ENCODE data around the gene P4HTM.

DNA sequence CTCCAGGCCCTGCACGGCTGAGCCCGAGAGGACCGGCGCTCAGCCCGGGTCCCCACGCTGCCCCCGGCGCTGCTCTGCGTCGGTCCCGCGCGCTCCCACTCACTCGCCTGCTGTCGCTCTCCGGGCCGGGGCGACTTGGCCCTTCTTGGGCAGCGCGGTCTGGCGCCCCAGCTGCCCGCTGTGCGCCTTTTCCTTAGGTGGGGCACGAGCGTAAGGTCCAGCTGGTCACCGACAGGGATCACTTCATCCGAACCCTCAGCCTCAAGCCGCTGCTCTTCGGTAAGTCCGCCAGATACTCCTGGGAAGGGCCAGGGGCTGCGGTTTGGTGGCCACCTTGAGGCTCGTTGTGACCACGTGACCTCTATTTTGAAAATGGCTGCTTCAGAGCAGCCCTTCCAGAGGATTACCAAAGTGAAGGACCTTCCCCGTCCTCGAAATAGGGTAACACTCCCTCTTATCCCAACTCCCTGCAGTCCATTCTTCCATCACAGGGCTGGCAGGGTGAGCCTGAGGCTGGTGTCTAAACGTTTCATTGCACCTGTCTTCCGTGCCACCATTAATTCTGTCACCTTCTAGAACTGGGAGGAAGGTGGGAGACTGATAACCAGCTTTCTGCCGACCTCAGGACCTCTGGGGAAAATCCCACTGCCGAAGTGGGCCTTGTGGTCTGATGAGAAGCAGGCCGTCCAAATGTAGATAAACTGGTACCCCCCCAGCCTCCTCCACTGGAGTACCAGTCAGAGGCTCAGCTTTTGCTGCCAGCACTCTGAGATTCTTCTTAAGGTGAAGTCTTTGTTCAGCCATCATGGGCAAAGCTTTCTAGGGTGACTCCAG, 812 bp downstream of the P4HTM start:
- TF ChIP-seq, protein P1, sequence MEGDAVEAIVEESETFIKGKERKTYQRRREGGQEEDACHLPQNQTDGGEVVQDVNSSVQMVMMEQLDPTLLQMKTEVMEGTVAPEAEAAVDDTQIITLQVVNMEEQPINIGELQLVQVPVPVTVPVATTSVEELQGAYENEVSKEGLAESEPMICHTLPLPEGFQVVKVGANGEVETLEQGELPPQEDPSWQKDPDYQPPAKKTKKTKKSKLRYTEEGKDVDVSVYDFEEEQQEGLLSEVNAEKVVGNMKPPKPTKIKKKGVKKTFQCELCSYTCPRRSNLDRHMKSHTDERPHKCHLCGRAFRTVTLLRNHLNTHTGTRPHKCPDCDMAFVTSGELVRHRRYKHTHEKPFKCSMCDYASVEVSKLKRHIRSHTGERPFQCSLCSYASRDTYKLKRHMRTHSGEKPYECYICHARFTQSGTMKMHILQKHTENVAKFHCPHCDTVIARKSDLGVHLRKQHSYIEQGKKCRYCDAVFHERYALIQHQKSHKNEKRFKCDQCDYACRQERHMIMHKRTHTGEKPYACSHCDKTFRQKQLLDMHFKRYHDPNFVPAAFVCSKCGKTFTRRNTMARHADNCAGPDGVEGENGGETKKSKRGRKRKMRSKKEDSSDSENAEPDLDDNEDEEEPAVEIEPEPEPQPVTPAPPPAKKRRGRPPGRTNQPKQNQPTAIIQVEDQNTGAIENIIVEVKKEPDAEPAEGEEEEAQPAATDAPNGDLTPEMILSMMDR (conservative IDR thresholded peaks at IDR 0.05; ENCODE audit: low read length) = no peak
- no peak for TF ChIP-seq EZH2phosphoT487 (IDR thresholded peaks at IDR 0.05; ENCODE audit: borderline replicate concordance)
